Activated B cell treated with CpG ODN at 0.5 μM for 24 hours (primary cell): ENCODE results near the gene MYO15A. TPM values are rescaled to one million over a fixed set of nuclear protein-coding genes. Genes with fewer than 3 reads are reported as not detected.
A peak's percentile ranks its signal among the peaks of the same experiment; 100 is the strongest.

Experiments
- ATAC-seq: fragments of 200-7000 bp; cut with Tn5 transposase; one replicate; pipeline ENCODE4 v1.10.0; 2021; ENCODE audit warnings: low read depth, mild to moderate bottlenecking, moderate library complexity
- CTCF ChIA-PET: fragments of 350-600 bp; sonication (Branson Sonifier 250); formaldehyde crosslinking; loops from one replicate; lab custom pipeline; 2021; ENCODE audit warnings: antibody characterized with exemption; lab: Charles Lee
- POLR2A ChIA-PET: fragments of 350-600 bp; sonication (Branson Sonifier 250); formaldehyde crosslinking; loops from one replicate; lab custom pipeline; 2021; ENCODE audit warnings: antibody characterized with exemption; lab: Charles Lee
- DNase-seq: peaks from one replicate; pipeline ENCODE4 v3.0.0; 2022
- H3K27ac Mint-ChIP-seq: one replicate; pipeline ENCODE4 v1.8.0; 2020; ENCODE audit warnings: mixed read lengths
- H3K27me3 Mint-ChIP-seq: one replicate; pipeline ENCODE4 v1.8.0; 2021; ENCODE audit warnings: mixed read lengths
- H3K36me3 Mint-ChIP-seq: one replicate; pipeline ENCODE4 v1.8.0; 2021; ENCODE audit warnings: low read depth, mixed read lengths
- H3K4me1 Mint-ChIP-seq: one replicate; pipeline ENCODE4 v1.8.0; 2021; ENCODE audit warnings: mixed read lengths
- H3K4me3 Mint-ChIP-seq: one replicate; pipeline ENCODE4 v1.8.0; 2020; ENCODE audit warnings: mild to moderate bottlenecking, mixed read lengths
- H3K9me3 Mint-ChIP-seq: one replicate; pipeline ENCODE4 v1.8.0; 2020; ENCODE audit warnings: mixed read lengths
- CTCF ChIP-seq: fragments of 200-600 bp; IDR thresholded peaks from one replicate; pipeline ENCODE4 v1.8.0; 2022; ENCODE audit warnings: antibody characterized with exemption, mild to moderate bottlenecking
- intact Hi-C: fragments of 100-400 bp; cut with micrococcal nuclease; formaldehyde crosslinking; loops from one replicate; pipeline ENCODE4 v1.15.1; 2024
- total RNA-seq: library from RNA; stranded (reverse); gene quantifications from 2 replicates; pipeline ENCODE4 v1.2.3, GENCODE V29; 2022

Gene MYO15A
- total RNA-seq, 1 donor from 2014 or later = 1.3 TPM

GRCh38 chr17:18076936-18077335, 31.6 kb upstream of the MYO15A start:
- H3K9me3 Mint-ChIP-seq = no peaks in the 10 kb centered on the region
- H3K36me3 Mint-ChIP-seq = no peaks in the 10 kb centered on the region
- ATAC-seq (no peak), DNase-seq (no peak)
- H3K27me3 Mint-ChIP-seq = peaks cover 20% of the 10 kb centered on the region
- ChIA-PET POLR2A (no interaction called here), CTCF (interaction anchor here (1.1 kb wide), 1 partner anchor 11 kb away, joined by 3 read pairs; no protein-coding TSS in a partner anchor)
- no peaks in the 10 kb centered on the region for H3K4me1 Mint-ChIP-seq
- no peak for TF ChIP-seq CTCF
- no peak overlapping the region for H3K4me3 Mint-ChIP-seq
- no peak overlapping the region for H3K27ac Mint-ChIP-seq
- intact Hi-C loops = no loop called here

GRCh38 chr17:18079543-18079942, 29.0 kb upstream of the MYO15A start:
- intact Hi-C loops = no loop called here
- POLR2A ChIA-PET = interaction anchor here (0.6 kb wide), 1 partner anchor 99 kb away, joined by 5 read pairs; no protein-coding TSS in a partner anchor
- CTCF ChIA-PET = no interaction called here
- no peak for DNase-seq
- ATAC-seq = no peak
- Mint-ChIP-seq H3K4me3 (no peak overlapping the region), H3K27me3 (peaks cover 18% of the 10 kb centered on the region), H3K27ac (no peak overlapping the region), H3K36me3 (no peaks in the 10 kb centered on the region), H3K9me3 (no peaks in the 10 kb centered on the region), H3K4me1 (no peaks in the 10 kb centered on the region)
- TF ChIP-seq CTCF = no peak

GRCh38 chr17:18084256-18084655, 24.3 kb upstream of the MYO15A start:
- Mint-ChIP-seq H3K36me3 (peaks cover 6% of the 10 kb centered on the region), H3K9me3 (no peaks in the 10 kb centered on the region), H3K27ac (no peak overlapping the region), H3K4me3 (no peak overlapping the region), H3K27me3 (peaks cover 9% of the 10 kb centered on the region), H3K4me1 (peaks cover 20% of the 10 kb centered on the region)
- intact Hi-C loops = no loop called here
- DNase-seq (no peak), ATAC-seq (no peak)
- no peak for TF ChIP-seq CTCF
- CTCF ChIA-PET = no interaction called here
- POLR2A ChIA-PET = interaction anchor here (0.6 kb wide), 1 partner anchor 99 kb away, joined by 3 read pairs; no protein-coding TSS in a partner anchor

- ATAC-seq (peak; percentile 95), DNase-seq (peak; percentile 93)
- H3K27me3 Mint-ChIP-seq = no peaks in the 10 kb centered on the region
- no peak for TF ChIP-seq CTCF
- H3K4me1 Mint-ChIP-seq = peaks cover 26% of the 10 kb centered on the region
- H3K27ac Mint-ChIP-seq = peak within 1 kb of the TSS; percentile 95
- H3K36me3 Mint-ChIP-seq = peaks cover 29% of the 10 kb centered on the region
- CTCF ChIA-PET = no interaction called here
- no peaks in the 10 kb centered on the region for H3K9me3 Mint-ChIP-seq
- peak within 1 kb of the TSS; percentile 99 for H3K4me3 Mint-ChIP-seq
- intact Hi-C loops = loop anchor here (1.0 to 5.0 kb wide), 7 partner anchors 14 to 497 kb away; partner anchors contain the start of genes ALKBH5, ATPAF2, DRC3 and GID4
- POLR2A ChIA-PET = interaction anchor here (0.6 to 1.0 kb wide), 4 partner anchors 14 to 95 kb away, joined by 3 to 9 read pairs (median 4); partner anchors contain the start of gene ALKBH5
These were observed 20.7 kb upstream of the MYO15A start, which contains the start of gene DRG2 for GRCh38 chr17:18087610-18088491. TSS of gene DRG2 (plus strand) at chr17:18087948. CDS start at chr17:18088024, 76 bp downstream.

GRCh38 chr17:18089613-18090012, 18.9 kb upstream of the MYO15A start:
- Mint-ChIP-seq H3K4me3 (peak overlapping the region; percentile 50), H3K9me3 (no peaks in the 10 kb centered on the region), H3K36me3 (peaks cover 42% of the 10 kb centered on the region), H3K27ac (peak overlapping the region; percentile 74), H3K27me3 (no peaks in the 10 kb centered on the region), H3K4me1 (peaks cover 26% of the 10 kb centered on the region)
- no peak for TF ChIP-seq CTCF
- DNase-seq (no peak), ATAC-seq (no peak)
- POLR2A ChIA-PET = interaction anchor here (0.6 kb wide), 1 partner anchor 56 kb away, joined by 3 read pairs; no protein-coding TSS in a partner anchor
- intact Hi-C loops = loop anchor here (5.0 kb wide), 1 partner anchor 337 kb away; no protein-coding TSS in a partner anchor
- CTCF ChIA-PET = no interaction called here
